Activated T-cell treated with anti-CD3 and anti-CD28 coated beads for 24 hours (primary cell): ENCODE results near the gene FAM234B.
"Not testable (repeated sequence)": the region's sequence is repeated elsewhere in the genome, so short reads cannot be mapped to it uniquely, and the experiment has no call there.

ENCODE experiments used
- DNase-seq: peaks from one replicate; pipeline ENCODE4 v3.0.0-alpha.2; 2020; ENCODE audit warnings: low read depth

Gene FAM234B

GRCh38 chr12:13023811-13024530, 20.2 kb upstream of the FAM234B start:
- DNase-seq, result no peak

GRCh38 chr12:13024531-13024916, 19.7 kb upstream of the FAM234B start:
- no peak for DNase-seq

DNA sequence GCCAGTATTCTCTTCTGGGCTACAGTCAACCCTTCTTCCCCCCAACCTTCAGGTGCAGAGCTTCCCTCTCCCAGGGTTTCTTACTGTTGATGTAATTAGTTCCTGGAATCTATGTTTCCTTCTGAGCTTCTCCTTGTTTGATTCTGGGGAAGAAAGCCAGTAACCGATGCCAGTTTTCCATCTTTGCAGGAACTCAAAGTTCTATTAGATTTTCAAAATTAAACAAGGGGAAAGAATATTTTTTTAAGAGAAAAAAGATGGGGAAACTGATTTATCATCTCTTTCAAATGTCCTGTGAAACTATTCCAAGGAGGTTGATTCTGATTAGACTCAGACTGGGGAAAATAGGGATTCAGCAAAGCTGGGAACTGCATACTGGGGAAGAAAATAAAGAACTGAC, 17.9 kb upstream of the FAM234B start:
- no peak for DNase-seq

DNA sequence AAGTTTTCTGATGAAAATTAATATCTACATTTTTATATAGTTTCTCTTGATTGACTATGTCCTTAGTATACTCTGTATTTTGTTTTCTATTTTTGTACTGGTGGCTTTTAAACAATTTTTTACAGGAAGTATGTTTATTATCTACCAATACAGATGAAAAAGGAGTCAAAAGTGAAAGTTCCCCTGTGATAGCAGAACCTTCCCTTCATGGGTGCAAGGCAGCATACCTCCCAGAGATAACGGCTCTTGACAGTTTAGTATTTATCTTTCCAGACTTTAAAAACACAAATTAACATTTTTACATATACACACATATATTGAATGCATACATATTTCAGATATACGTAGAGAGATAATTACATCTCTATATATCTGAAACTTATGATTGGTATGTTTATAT, 17.1 kb upstream of the FAM234B start:
- DNase-seq, result no peak

GRCh38 chr12:13027508-13027907, 16.7 kb upstream of the FAM234B start:
- no peak for DNase-seq

GRCh38 chr12:13028825-13029570, 15.2 kb upstream of the FAM234B start:
- DNase-seq, result no peak

GRCh38 chr12:13030541-13031291, 13.5 kb upstream of the FAM234B start:
- no peak for DNase-seq

DNA sequence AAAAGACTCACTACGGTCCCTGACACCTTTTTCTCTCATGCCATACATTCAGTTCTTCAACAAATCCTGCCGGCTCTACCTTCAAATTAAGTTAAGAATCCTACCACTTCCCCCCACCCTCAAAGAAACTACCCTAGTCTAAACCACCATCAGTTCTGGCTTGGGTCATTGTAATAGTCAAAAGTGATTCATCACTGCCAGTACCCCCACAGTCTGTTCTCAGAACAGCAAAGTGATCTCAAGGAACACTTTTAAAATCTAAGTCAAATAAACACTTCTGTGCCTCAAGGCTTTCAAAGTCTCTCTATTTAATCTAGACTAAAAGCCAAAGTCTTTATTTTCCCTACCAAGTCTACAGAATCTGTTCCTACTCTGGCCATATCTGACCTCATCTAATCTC, 12.0 kb upstream of the FAM234B start:
- DNase-seq, result no peak

DNA sequence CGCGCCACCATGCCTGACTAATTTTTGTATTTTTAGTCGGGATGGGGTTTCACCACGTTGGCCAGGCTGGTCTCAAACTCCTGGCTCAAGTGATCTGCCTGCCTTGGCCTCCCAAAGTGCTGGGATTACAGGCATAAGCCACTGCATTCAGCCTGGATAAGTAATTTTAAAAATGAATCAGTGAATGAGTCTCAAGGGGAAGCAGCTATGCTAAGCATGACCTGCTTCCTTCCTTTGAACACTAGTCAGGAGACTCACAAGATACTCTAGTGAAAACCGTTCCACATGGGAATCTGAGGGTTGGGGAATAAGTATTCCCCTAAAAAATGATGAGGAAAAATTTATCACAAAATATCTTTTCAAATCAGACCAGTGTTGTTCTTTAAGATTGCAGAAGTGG, 10.7 kb upstream of the FAM234B start:
- no peak for DNase-seq

- DNase-seq, result not testable (repeated sequence)
These were observed 8.8 kb upstream of the FAM234B start for GRCh38 chr12:13035335-13035734.

GRCh38 chr12:13036881-13037280, 7.3 kb upstream of the FAM234B start:
- no peak for DNase-seq

DNA sequence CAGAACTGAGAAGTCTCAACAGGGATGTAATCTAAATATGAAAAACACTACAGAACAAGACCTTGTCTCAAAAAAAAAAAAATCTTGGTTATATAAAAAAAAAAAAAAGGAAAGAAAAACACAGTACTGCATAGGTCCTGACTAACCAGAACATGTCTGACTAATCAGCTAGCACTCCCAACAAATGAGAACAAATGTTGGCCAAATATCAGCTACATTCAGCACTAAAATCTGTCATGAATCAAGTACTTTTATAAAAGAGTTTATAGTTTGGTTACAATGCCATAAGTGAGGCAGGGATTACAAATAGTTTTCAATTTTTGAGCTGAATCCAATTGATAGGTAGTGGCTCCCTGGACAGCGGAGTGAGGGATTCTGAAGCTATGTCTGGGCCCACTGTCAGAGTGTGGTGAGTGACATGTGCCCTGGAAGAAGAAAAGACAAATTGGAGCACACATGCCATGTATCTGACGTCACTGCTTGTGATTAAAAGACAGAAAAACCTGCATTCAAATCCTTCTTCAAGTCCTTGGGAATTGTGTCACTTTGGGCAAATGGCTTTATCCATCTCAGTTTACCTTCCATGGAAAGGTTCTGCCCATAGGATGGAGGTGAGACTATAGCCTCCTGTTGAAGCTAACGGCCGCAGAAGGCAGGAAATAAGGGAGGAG, 5.6 kb upstream of the FAM234B start:
- DNase-seq, result no peak

DNA sequence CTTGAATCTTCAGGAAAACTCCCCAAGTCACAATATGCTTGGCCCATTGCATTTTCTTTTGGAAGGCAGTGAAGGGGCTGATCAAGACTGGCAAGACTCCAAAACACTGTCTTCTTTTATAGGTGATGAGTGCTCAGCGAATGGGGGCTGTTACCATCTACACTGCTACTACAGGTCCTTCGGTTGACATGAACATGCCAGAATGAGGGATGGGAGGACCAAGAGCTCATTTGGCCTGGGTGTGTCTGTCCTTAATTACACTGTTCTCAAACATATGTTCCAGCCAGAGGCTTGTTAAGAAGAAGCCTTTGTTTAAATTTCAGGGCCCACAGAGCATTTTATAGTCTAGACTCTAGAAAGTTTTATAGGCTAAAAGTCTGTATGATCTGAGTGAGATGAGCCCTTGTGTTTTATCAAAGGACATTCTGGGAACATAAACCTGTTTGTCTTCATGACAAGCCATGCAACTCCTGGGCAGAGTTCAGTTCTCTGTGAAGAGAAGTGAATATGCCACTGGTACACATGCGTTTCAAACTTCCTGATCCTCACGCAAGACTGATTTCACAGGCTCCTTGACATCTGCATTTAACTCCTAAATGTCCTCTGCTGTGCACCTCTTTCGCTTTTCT, 4.7 kb upstream of the FAM234B start:
- no peak for DNase-seq

DNA sequence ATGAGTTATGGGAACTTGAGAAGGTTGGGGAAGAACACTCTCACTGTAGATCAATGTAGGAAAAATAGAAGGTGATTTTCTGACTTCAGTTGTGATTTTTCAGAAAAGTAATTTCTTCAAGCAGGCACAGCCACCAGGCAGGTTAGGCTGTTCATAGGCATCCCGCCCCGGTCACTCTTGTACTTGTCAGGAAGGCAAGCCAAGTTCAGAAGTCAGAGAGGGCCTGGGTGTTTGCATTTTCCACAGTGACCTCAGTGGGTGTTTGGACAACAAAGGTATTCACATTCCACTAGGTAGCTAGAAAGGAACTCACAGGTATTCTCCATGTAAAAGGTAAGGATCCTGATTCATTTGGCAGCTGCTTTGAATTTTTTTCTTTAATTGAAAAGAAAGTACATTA, 3.0 kb upstream of the FAM234B start:
- DNase-seq, result no peak

GRCh38 chr12:13042666-13043230, 1.4 kb upstream of the FAM234B start:
- no peak for DNase-seq

DNA sequence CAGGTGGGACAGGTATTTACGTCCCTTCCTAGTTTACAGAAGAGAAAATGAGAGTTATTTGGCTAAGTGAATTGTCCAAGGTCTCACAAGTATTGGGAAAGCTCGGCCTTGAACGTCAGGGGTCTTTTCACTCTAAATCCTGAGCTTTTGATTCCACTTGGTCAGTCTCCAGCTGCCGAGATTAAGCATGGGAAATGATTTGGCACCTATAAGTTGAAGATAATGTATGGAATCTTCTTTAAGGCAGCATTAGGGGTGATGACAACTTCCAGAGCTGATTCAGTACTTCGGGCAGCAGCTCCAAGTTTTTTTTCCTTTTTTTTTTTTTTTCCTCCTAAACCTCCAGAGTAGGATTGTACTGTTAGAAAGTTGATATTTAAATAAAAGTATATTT, 722 bp downstream of the FAM234B start:
- no peak for DNase-seq

DNA sequence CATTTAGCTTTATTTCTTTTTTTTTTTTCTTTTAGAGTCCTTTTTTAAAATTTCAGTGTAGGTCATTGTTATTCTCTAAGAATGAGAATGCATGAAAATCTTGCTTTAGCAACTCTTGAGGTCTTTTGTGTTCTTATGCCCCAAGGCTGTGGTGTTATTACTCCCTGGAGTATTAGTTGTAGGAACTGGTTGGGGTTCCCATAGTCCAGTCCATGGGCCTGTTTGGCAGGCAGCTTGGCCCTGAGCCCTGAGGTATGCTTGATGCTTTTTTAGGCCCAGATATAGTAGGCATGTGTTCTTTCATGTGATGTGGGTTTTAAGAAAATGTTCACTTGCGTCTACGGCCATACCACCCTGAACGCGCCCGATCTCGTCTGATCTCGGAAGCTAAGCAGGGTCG, 1.6 kb downstream of the FAM234B start:
- no peak for DNase-seq

DNA sequence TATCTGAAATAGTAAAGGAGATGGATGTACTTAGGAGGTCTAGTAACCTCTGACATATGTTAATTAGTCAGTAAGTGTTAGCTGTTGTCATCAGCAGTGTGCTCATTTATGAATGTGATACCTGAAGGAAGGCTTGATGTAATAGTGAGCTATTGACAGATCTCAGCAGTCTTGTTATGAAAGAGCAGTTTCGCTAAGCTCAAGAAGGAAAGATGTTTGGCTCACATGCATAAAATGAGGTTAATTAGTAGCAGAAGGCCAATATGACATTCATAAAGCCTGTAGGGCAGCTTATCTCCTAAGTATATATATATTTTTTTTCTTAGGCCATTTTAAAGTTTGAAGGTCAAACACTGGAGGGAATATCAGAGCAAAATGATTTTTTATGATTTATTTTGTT, 2.8 kb downstream of the FAM234B start:
- no peak for DNase-seq

- no peak for DNase-seq
These were observed 5.6 kb downstream of the FAM234B start for GRCh38 chr12:13049816-13050215.

DNA sequence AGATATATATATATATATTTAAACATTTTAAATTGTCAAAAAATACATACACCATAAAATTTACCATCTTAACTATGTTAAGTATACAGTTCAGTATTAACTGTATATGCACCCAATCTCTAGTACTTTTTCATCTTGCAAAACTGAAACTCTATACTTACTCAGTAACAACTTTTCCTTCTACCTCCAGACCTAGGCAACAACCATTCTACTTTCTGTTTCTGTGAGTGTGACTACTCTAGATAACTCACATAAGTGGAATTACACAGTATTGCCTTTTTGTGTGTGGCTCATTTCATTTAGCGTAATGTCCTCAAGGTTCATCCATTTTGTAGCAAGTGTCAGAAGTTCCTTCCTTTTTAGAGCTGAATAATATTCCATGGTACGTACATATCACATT, 8.2 kb downstream of the FAM234B start:
- no peak for DNase-seq

- not testable (repeated sequence) for DNase-seq
These were observed 9.4 kb downstream of the FAM234B start for GRCh38 chr12:13053617-13054016.

DNA sequence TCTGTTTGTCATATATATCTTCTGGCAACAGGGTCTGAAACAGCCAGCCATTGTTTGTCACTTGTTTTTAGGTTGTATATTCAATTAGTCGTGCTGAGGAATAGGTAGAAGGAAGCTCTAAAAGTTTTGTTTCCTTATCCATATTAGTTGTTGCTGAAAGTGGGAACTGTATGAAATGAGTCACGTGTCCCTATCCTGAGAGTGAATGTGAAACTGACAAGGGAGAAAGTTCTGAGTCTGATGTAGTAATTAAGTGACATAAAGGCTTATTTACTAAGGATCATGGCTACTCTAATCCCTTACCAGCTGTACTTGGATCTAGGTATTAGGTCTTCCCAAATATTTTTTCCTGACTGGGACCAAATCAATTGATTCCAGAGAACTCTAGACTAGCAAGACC, 16.4 kb downstream of the FAM234B start:
- DNase-seq, result no peak
